Measurements from ENCODE around the gene RBM4. TPM values are rescaled to one million over a fixed set of nuclear protein-coding genes. Genes with fewer than 3 reads are reported as not detected.

RBM4 gene
- total and polyA plus RNA-seq, 2 of the 13 experiments (the other 11 are each of a cell fraction or from before 2014, with no cell fraction given): 126 to 136 TPM

DNA sequence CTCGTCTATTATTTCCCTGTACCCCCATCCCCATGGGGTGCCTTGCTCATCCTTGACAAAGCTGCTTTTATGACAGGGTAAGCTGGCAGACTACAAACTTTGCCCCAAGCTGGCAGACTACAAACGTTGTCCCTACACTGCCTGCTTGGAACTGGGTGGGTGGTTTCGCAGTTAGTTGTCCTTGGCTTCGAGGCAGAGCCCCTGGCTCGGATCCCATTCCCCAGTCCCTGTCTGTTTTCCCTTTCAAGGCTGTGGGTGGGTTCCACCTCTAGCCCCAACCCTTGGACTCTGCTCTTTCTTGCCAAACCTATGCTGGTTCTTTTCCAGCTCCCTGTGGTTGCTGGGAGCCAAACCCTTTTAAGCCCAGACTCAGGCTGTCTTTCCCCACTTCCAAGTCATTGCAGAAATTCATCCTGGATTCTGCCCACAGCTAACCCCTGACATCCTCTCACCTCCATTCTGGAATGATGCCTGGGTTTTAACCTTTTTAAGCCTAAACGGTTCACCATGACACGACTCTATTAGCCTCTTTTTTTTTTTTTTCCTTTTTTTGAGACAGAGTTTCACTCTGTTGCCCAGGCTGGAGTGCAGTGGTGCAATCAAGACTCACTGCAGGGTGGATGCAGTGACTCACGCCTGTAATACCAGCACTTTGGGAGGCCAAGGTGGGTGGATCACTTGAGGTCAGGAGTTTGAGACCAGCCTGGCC lies 31.2 kb upstream of the RBM4 start (continued):
- TF ChIP-seq, protein P1, sequence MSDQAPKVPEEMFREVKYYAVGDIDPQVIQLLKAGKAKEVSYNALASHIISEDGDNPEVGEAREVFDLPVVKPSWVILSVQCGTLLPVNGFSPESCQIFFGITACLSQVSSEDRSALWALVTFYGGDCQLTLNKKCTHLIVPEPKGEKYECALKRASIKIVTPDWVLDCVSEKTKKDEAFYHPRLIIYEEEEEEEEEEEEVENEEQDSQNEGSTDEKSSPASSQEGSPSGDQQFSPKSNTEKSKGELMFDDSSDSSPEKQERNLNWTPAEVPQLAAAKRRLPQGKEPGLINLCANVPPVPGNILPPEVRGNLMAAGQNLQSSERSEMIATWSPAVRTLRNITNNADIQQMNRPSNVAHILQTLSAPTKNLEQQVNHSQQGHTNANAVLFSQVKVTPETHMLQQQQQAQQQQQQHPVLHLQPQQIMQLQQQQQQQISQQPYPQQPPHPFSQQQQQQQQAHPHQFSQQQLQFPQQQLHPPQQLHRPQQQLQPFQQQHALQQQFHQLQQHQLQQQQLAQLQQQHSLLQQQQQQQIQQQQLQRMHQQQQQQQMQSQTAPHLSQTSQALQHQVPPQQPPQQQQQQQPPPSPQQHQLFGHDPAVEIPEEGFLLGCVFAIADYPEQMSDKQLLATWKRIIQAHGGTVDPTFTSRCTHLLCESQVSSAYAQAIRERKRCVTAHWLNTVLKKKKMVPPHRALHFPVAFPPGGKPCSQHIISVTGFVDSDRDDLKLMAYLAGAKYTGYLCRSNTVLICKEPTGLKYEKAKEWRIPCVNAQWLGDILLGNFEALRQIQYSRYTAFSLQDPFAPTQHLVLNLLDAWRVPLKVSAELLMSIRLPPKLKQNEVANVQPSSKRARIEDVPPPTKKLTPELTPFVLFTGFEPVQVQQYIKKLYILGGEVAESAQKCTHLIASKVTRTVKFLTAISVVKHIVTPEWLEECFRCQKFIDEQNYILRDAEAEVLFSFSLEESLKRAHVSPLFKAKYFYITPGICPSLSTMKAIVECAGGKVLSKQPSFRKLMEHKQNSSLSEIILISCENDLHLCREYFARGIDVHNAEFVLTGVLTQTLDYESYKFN (CRISPR knock-in tag; conservative IDR thresholded peaks at IDR 0.05): peak; percentile 83
- TF ChIP-seq, protein P2, sequence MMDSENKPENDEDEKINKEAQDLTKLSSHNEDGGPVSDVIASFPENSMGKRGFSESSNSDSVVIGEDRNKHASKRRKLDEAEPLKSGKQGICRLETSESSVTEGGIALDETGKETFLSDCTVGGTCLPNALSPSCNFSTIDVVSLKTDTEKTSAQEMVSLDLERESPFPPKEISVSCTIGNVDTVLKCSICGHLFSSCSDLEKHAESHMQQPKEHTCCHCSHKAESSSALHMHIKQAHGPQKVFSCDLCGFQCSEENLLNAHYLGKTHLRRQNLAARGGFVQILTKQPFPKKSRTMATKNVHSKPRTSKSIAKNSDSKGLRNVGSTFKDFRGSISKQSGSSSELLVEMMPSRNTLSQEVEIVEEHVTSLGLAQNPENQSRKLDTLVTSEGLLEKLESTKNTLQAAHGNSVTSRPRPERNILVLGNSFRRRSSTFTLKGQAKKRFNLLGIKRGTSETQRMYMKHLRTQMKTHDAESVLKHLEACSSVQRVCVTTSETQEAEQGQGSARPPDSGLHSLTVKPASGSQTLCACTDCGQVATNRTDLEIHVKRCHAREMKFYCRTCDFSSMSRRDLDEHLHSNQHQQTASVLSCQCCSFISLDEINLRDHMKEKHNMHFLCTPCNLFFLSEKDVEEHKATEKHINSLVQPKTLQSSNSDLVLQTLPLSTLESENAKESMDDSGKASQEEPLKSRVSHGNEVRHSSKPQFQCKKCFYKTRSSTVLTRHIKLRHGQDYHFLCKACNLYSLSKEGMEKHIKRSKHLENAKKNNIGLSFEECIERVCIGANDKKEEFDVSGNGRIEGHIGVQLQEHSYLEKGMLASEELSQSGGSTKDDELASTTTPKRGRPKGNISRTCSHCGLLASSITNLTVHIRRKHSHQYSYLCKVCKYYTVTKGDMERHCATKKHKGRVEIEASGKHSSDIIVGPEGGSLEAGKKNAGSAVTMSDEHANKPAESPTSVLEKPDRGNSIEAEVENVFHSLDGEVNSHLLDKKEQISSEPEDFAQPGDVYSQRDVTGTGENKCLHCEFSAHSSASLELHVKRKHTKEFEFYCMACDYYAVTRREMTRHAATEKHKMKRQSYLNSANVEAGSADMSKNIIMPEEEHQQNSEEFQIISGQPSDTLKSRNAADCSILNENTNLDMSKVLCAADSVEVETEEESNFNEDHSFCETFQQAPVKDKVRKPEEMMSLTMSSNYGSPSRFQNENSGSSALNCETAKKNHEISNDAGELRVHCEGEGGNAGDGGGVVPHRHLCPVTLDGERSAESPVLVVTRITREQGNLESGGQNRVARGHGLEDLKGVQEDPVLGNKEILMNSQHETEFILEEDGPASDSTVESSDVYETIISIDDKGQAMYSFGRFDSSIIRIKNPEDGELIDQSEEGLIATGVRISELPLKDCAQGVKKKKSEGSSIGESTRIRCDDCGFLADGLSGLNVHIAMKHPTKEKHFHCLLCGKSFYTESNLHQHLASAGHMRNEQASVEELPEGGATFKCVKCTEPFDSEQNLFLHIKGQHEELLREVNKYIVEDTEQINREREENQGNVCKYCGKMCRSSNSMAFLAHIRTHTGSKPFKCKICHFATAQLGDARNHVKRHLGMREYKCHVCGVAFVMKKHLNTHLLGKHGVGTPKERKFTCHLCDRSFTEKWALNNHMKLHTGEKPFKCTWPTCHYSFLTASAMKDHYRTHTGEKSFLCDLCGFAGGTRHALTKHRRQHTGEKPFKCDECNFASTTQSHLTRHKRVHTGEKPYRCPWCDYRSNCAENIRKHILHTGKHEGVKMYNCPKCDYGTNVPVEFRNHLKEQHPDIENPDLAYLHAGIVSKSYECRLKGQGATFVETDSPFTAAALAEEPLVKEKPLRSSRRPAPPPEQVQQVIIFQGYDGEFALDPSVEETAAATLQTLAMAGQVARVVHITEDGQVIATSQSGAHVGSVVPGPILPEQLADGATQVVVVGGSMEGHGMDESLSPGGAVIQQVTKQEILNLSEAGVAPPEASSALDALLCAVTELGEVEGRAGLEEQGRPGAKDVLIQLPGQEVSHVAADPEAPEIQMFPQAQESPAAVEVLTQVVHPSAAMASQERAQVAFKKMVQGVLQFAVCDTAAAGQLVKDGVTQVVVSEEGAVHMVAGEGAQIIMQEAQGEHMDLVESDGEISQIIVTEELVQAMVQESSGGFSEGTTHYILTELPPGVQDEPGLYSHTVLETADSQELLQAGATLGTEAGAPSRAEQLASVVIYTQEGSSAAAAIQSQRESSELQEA (CRISPR knock-in tag; IDR thresholded peaks at IDR 0.05; ENCODE audit: not compliant biosample characterization): no peak
- TF ChIP-seq HMG20A (CRISPR knock-in tag; IDR thresholded peaks at IDR 0.05; ENCODE audit: borderline replicate concordance) (0 out of 2 replicates have a peak, but pooled peaks have one; percentile 40), LCORL (IDR thresholded peaks at IDR 0.05) (no peak), LCORL (CRISPR knock-in tag; IDR thresholded peaks at IDR 0.05) (peak; percentile 72; the same call in 1 of the 2 replicates), HOXA3 (CRISPR knock-in tag; IDR thresholded peaks at IDR 0.05) (peak; percentile 29; the same call in 1 of the 2 replicates)

Measured in HepG2 (cell line).